HEK293T (cell line): ENCODE results near the gene AKAP8L.
"Not testable (repeated sequence)": the region's sequence is repeated elsewhere in the genome, so short reads cannot be mapped to it uniquely, and the experiment has no call there.

Source experiments
- CTCF ChIA-PET: fragments of 350-600 bp; formaldehyde crosslinking; extraction: SDS; loops from one replicate; lab custom pipeline; 2021; ENCODE audit warnings: antibody characterized with exemption, inconsistent platforms; lab: Yijun Ruan, JAX
- POLR2A ChIA-PET: fragments of 350-600 bp; formaldehyde crosslinking; extraction: SDS; loops from one replicate; lab custom pipeline; 2020; ENCODE audit warnings: antibody characterized with exemption, inconsistent platforms; lab: Yijun Ruan, JAX
- DNase-seq: peaks from one replicate; pipeline ENCODE4 v3.0.0; 2012; ENCODE audit warnings: mixed read lengths; ENCODE audit errors: extremely low spot score
- ARNT ChIP-seq: fragments of 450-650 bp; IDR thresholded peaks from 2 replicates; pipeline ENCODE4 v1.6.1; 2017; ENCODE audit warnings: mild to moderate bottlenecking
- BHLHE40 ChIP-seq: fragments of 450-650 bp; IDR thresholded peaks from 2 replicates; pipeline ENCODE4 v1.6.1; 2016; ENCODE audit warnings: mild to moderate bottlenecking, moderate library complexity, borderline replicate concordance
- CTBP1 ChIP-seq: fragments of 450-650 bp; IDR thresholded peaks from 2 replicates; pipeline ENCODE4 v1.6.1; 2016; ENCODE audit warnings: borderline replicate concordance
- ELF4 ChIP-seq: fragments of 450-650 bp; IDR thresholded peaks from 2 replicates; pipeline ENCODE4 v1.6.1; 2017; ENCODE audit warnings: antibody characterized with exemption
- FOXA1 ChIP-seq: fragments of 450-650 bp; IDR thresholded peaks from 2 replicates; pipeline ENCODE4 v1.6.1; 2016; ENCODE audit warnings: mild to moderate bottlenecking
- FOXK2 ChIP-seq: fragments of 450-650 bp; IDR thresholded peaks from 2 replicates; pipeline ENCODE4 v1.6.1; 2016; ENCODE audit warnings: mild to moderate bottlenecking
- FOXM1 ChIP-seq: fragments of 450-650 bp; IDR thresholded peaks from 2 replicates; pipeline ENCODE4 v1.6.1; 2017; ENCODE audit warnings: mild to moderate bottlenecking, borderline replicate concordance
- HDGF ChIP-seq: fragments of 450-650 bp; IDR thresholded peaks from 2 replicates; pipeline ENCODE4 v1.6.1; 2017; ENCODE audit warnings: antibody characterized with exemption, borderline replicate concordance
- L3MBTL2 ChIP-seq: fragments of 450-650 bp; conservative IDR thresholded peaks from 2 replicates; pipeline ENCODE4 v1.6.1; 2016; ENCODE audit warnings: mild to moderate bottlenecking
- LEF1 ChIP-seq: fragments of 450-650 bp; IDR thresholded peaks from 2 replicates; pipeline ENCODE4 v1.6.1; 2017; ENCODE audit warnings: mild to moderate bottlenecking, borderline replicate concordance
- NFRKB ChIP-seq: fragments of 450-650 bp; IDR thresholded peaks from 2 replicates; pipeline ENCODE4 v1.6.1; 2016; ENCODE audit warnings: mild to moderate bottlenecking, moderate library complexity
- SP1 ChIP-seq: fragments of 450-650 bp; IDR thresholded peaks from 2 replicates; pipeline ENCODE4 v1.6.1; 2017
- SUZ12 ChIP-seq: fragments of 450-650 bp; IDR thresholded peaks from 2 replicates; pipeline ENCODE4 v1.6.1; 2016; ENCODE audit warnings: mild to moderate bottlenecking
- TARDBP ChIP-seq: fragments of 450-650 bp; IDR thresholded peaks from 2 replicates; pipeline ENCODE4 v1.6.1; 2016
- ZNF384 ChIP-seq: fragments of 450-650 bp; IDR thresholded peaks from 2 replicates; pipeline ENCODE4 v1.6.1; 2016
- TF ChIP-seq, protein P1 (sequence below): fragments of 450-650 bp; IDR thresholded peaks from 2 replicates; pipeline ENCODE4 v1.6.1; 2016

The AKAP8L gene

DNA sequence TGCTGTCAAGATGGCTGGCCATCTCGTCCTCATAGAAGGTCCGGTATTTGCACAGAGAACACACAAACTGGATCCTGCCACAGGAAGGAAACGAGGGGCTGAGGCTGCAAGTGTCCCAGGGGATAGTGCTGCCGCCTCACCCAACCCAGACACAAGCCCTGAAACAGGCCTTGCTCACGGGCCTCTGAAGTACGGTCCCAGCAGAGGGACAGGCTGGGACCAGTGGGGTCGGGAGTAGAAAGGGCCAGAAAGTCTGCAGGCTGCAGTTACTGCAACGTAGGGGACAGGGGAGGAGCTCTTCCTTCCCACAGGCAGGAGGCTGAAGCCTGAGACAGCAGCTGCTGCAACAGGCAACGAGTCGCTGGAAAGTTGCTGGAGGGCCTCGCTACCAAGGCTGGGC lies 21.0 kb downstream of the AKAP8L start:
- CTCF ChIA-PET, result no interaction called here
- no peak for DNase-seq
- POLR2A ChIA-PET, result no interaction called here
- TF ChIP-seq L3MBTL2, result no peak
- TF ChIP-seq CTBP1, result no peak
- no peak for TF ChIP-seq LEF1
- no peak for TF ChIP-seq BHLHE40
- no peak for TF ChIP-seq SP1
- no peak for TF ChIP-seq TARDBP
- no peak for TF ChIP-seq ELF4
- no peak for TF ChIP-seq FOXK2
- no peak for TF ChIP-seq SUZ12
- TF ChIP-seq ARNT, result no peak
- no peak for TF ChIP-seq FOXA1
- TF ChIP-seq, protein P1, sequence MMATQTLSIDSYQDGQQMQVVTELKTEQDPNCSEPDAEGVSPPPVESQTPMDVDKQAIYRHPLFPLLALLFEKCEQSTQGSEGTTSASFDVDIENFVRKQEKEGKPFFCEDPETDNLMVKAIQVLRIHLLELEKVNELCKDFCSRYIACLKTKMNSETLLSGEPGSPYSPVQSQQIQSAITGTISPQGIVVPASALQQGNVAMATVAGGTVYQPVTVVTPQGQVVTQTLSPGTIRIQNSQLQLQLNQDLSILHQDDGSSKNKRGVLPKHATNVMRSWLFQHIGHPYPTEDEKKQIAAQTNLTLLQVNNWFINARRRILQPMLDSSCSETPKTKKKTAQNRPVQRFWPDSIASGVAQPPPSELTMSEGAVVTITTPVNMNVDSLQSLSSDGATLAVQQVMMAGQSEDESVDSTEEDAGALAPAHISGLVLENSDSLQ, result no peak
- TF ChIP-seq HDGF, result no peak
- TF ChIP-seq FOXM1, result no peak
- no peak for TF ChIP-seq NFRKB

DNA sequence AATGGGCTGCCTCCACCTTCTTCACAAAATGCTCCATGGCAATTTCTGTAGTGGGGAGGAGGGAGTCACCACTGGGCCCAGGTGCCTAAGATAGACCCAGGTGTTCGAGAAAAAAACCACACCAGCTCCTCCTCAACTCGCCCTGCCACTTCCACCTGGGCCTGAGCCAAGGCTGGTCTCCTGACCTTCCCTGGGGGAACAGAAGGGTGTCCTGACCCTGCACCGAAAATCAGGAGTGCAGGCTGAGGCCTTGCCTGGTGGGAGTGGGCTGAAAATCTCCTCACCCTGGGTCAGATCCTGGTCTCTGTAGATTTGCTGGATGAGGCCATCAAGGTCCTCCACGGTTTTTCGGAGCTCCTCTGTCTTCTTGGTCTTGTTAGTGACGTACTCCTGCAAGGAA lies 21.6 kb downstream of the AKAP8L start:
- ChIA-PET POLR2A (no interaction called here), CTCF (no interaction called here)
- TF ChIP-seq, protein P1, result no peak
- TF ChIP-seq ELF4 (no peak), FOXM1 (no peak), HDGF (no peak)
- DNase-seq, result no peak

DNA sequence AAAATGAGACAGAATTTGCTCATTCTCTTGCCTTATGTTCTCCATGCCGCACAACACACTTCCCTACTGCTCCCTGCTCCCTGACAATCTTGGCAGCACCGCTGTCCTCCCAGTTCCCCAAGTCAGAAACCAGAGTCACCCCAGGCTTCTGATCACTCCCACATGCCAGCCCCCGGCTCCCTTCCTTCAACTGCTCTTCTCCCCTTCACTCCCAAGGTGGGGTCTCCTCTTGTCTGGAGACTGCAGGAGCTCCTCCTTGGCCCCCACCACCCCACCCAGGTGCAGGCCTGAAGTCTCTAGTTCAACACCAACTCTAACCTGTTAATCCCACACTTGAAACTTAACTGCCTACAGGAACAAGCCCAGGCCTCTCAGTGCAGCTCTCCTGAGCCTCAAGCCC lies 22.4 kb downstream of the AKAP8L start:
- POLR2A ChIA-PET, result no interaction called here
- TF ChIP-seq BHLHE40, result no peak
- no peak for TF ChIP-seq ELF4
- TF ChIP-seq CTBP1, result no peak
- no peak for TF ChIP-seq FOXA1
- no peak for TF ChIP-seq HDGF
- TF ChIP-seq FOXK2, result no peak
- TF ChIP-seq, protein P1, result no peak
- no peak for TF ChIP-seq SUZ12
- no peak for TF ChIP-seq L3MBTL2
- no peak for TF ChIP-seq LEF1
- no peak for TF ChIP-seq ARNT
- no peak for TF ChIP-seq NFRKB
- no peak for TF ChIP-seq FOXM1
- no peak for TF ChIP-seq SP1
- TF ChIP-seq ZNF384, result no peak
- TF ChIP-seq TARDBP, result no peak
- CTCF ChIA-PET, result no interaction called here
- no peak for DNase-seq

DNA sequence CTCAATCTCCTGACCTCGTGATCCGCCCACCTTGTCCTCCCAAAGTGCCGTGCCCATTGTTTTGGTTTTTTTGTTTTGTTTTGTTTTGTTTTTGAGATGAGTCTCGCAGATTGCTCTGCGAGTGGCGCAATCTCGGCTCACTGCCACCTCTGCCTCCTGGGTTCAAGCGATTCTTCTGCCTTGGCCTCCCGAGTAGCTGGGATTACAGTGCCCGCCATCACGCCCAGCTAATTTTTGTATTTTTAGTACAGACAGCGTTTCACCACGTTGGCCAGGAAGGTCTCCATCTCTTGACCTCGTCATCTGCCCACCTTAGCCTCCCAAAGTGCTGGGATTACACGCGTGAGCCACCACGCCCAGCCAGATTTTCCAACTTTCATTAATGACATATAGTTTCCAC lies 23.5 kb downstream of the AKAP8L start:
- POLR2A ChIA-PET, CTCF ChIA-PET, DNase-seq: not testable (repeated sequence)

DNA sequence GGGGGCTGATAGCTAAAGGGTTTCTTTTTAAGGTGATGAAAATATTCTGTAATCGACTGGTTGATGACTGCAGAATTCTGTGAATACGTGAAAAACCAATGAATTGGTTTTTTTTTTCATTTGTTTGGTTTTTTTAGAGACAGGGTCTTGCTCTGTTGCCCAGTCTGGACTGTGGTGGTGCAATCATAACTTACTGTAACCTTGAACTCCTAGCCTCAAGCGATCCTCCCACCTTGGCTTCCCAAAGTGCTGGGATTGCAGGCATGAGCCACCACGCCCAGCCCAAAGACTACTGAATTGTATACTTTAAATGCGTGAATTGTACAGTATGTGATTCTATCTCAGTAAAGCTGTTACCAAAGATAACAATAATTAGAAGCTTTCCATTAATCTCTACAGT lies 24.4 kb downstream of the AKAP8L start:
- ChIA-PET CTCF (no interaction called here), POLR2A (no interaction called here)
- no peak for DNase-seq
- TF ChIP-seq, protein P1, result no peak
- TF ChIP-seq FOXK2, result no peak
- TF ChIP-seq ARNT, result no peak
- no peak for TF ChIP-seq FOXA1
- TF ChIP-seq SUZ12, result no peak

DNA sequence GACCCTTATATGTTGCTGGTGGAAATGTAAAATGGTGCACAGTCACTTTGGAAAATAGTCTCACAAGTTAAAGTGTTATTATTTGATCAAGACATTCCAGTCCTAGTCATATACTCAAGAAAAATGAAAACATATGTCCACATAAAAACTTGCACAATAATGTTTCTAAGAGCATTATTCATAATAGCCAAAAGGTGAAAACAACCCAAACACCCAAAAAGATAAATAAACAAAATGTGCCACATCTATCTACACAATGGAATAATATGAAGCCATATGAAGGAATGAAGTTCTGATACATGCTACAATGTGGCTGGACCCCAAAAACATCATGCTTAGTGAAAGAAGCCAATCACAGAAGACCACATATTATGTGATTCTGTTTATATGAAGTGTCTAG lies 24.8 kb downstream of the AKAP8L start:
- DNase-seq, result no peak
- POLR2A ChIA-PET, result no interaction called here
- TF ChIP-seq SP1 (no peak), NFRKB (no peak), ZNF384 (no peak), ELF4 (no peak), TARDBP (no peak), HDGF (no peak), ARNT (no peak), CTBP1 (no peak), L3MBTL2 (no peak), FOXA1 (no peak), SUZ12 (no peak), LEF1 (no peak), FOXM1 (no peak), BHLHE40 (no peak), FOXK2 (no peak)
- TF ChIP-seq, protein P1, result no peak
- CTCF ChIA-PET, result no interaction called here
